Liver (tissue), 3 donors: ENCODE results near the gene GCC1.

Experiments used
- JUND ChIP-seq, 2 donors: IDR thresholded peaks; 2 replicates each; pipeline ENCODE4 v1.6.1; 2016; ENCODE audit warnings: antibody characterized with exemption in 2 of 2
- RXRA ChIP-seq, 2 donors: IDR thresholded peaks; 2 replicates each; pipeline ENCODE4 v1.6.1; 2017 to 2018; ENCODE audit warnings: antibody characterized with exemption in 2 of 2, mild to moderate bottlenecking in 1 of 2
- SP1 ChIP-seq: IDR thresholded peaks from 2 replicates; pipeline ENCODE4 v1.6.1; 2018; ENCODE audit warnings: antibody characterized with exemption, mild to moderate bottlenecking
- TF ChIP-seq, protein P1 (sequence below): fragments of 150-350 bp; IDR thresholded peaks from 2 replicates; pipeline ENCODE4 v1.5.1; 2017; ENCODE audit warnings: improper control_type of control experiment, low read depth, low read length; ENCODE audit not compliant: missing input control
- donor health status: healthy.
- donor health status: healthy.

GRCh38 chr7:127550247-127550646, 35.1 kb downstream of the GCC1 start:
- TF ChIP-seq JUND (IDR thresholded peaks at IDR 0.05), result no peak
- TF ChIP-seq, protein P1, sequence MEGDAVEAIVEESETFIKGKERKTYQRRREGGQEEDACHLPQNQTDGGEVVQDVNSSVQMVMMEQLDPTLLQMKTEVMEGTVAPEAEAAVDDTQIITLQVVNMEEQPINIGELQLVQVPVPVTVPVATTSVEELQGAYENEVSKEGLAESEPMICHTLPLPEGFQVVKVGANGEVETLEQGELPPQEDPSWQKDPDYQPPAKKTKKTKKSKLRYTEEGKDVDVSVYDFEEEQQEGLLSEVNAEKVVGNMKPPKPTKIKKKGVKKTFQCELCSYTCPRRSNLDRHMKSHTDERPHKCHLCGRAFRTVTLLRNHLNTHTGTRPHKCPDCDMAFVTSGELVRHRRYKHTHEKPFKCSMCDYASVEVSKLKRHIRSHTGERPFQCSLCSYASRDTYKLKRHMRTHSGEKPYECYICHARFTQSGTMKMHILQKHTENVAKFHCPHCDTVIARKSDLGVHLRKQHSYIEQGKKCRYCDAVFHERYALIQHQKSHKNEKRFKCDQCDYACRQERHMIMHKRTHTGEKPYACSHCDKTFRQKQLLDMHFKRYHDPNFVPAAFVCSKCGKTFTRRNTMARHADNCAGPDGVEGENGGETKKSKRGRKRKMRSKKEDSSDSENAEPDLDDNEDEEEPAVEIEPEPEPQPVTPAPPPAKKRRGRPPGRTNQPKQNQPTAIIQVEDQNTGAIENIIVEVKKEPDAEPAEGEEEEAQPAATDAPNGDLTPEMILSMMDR, result no peak
- TF ChIP-seq RXRA (IDR thresholded peaks at IDR 0.05), result no peak
- TF ChIP-seq SP1, result no peak
